Ishikawa (cell line): Measurements from ENCODE around the gene TCN2.

ENCODE experiments used
- CEBPB ChIP-seq: IDR thresholded peaks from 2 replicates; pipeline ENCODE4 v1.6.1; 2012
- CREB1 ChIP-seq: IDR thresholded peaks from 2 replicates; pipeline ENCODE4 v1.6.1; 2012; ENCODE audit warnings: low read depth
- EGR1 ChIP-seq: IDR thresholded peaks from 2 replicates; pipeline ENCODE4 v1.6.1; 2012
- EP300 ChIP-seq: IDR thresholded peaks from 2 replicates; pipeline ENCODE4 v1.6.1; 2012; ENCODE audit warnings: borderline replicate concordance
- FOXM1 ChIP-seq: IDR thresholded peaks from 2 replicates; pipeline ENCODE4 v1.6.1; 2012; ENCODE audit warnings: low read depth, borderline replicate concordance
- NFIC ChIP-seq: IDR thresholded peaks from 2 replicates; pipeline ENCODE4 v1.6.1; 2012
- RAD21 ChIP-seq: IDR thresholded peaks from 2 replicates; pipeline ENCODE4 v1.6.1; 2012; ENCODE audit warnings: low read depth
- TAF1 ChIP-seq: IDR thresholded peaks from 2 replicates; pipeline ENCODE4 v1.6.1; 2012; ENCODE audit warnings: low read depth, mild to moderate bottlenecking
- TCF12 ChIP-seq: IDR thresholded peaks from 2 replicates; pipeline ENCODE4 v1.6.1; 2012; ENCODE audit warnings: low read depth
- TEAD4 ChIP-seq: IDR thresholded peaks from 2 replicates; pipeline ENCODE4 v1.6.1; 2012
- YY1 ChIP-seq: IDR thresholded peaks from 2 replicates; pipeline ENCODE4 v1.6.1; 2012; ENCODE audit warnings: low read depth
- ZBTB7A ChIP-seq: IDR thresholded peaks from 2 replicates; pipeline ENCODE4 v1.6.1; 2012; ENCODE audit warnings: low read depth
- TF ChIP-seq, protein P1 (sequence below): IDR thresholded peaks from 2 replicates; pipeline ENCODE4 v1.6.1; 2012; ENCODE audit warnings: low read depth, mild to moderate bottlenecking
- TF ChIP-seq, protein P2 (sequence below): IDR thresholded peaks from 2 replicates; pipeline ENCODE4 v1.6.1; 2012
- TF ChIP-seq, protein P3 (sequence below): IDR thresholded peaks from 2 replicates; pipeline ENCODE4 v1.6.1; 2012

TCN2 gene

DNA sequence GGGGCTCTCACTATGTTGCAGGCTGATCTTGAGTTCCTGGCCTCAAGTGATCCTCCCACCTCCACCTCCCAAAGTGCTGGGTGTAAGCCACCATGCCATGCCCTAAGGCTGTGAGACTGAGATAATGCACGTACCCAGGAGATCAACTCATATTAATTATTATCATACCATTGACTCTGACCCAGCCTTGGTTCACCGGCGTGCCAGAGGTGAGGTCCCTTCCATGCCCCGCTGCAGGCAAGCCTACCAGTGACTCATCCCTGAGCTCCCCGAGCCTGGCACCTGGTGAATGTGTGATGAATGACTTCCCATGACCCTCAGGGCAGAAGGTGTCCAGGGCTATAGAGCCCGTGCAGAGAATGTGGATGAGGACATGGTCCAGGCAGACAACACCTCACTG lies 44.6 kb upstream of the TCN2 start:
- no peak for TF ChIP-seq TAF1
- TF ChIP-seq, protein P1, sequence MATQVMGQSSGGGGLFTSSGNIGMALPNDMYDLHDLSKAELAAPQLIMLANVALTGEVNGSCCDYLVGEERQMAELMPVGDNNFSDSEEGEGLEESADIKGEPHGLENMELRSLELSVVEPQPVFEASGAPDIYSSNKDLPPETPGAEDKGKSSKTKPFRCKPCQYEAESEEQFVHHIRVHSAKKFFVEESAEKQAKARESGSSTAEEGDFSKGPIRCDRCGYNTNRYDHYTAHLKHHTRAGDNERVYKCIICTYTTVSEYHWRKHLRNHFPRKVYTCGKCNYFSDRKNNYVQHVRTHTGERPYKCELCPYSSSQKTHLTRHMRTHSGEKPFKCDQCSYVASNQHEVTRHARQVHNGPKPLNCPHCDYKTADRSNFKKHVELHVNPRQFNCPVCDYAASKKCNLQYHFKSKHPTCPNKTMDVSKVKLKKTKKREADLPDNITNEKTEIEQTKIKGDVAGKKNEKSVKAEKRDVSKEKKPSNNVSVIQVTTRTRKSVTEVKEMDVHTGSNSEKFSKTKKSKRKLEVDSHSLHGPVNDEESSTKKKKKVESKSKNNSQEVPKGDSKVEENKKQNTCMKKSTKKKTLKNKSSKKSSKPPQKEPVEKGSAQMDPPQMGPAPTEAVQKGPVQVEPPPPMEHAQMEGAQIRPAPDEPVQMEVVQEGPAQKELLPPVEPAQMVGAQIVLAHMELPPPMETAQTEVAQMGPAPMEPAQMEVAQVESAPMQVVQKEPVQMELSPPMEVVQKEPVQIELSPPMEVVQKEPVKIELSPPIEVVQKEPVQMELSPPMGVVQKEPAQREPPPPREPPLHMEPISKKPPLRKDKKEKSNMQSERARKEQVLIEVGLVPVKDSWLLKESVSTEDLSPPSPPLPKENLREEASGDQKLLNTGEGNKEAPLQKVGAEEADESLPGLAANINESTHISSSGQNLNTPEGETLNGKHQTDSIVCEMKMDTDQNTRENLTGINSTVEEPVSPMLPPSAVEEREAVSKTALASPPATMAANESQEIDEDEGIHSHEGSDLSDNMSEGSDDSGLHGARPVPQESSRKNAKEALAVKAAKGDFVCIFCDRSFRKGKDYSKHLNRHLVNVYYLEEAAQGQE = no peak
- no peak for TF ChIP-seq NFIC
- TF ChIP-seq, protein P2, sequence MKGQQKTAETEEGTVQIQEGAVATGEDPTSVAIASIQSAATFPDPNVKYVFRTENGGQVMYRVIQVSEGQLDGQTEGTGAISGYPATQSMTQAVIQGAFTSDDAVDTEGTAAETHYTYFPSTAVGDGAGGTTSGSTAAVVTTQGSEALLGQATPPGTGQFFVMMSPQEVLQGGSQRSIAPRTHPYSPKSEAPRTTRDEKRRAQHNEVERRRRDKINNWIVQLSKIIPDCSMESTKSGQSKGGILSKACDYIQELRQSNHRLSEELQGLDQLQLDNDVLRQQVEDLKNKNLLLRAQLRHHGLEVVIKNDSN = no peak
- TF ChIP-seq YY1 = no peak
- TF ChIP-seq CEBPB = no peak
- TF ChIP-seq TEAD4 = no peak
- TF ChIP-seq CREB1 = no peak
- no peak for TF ChIP-seq TCF12
- no peak for TF ChIP-seq EP300
- no peak for TF ChIP-seq RAD21

DNA sequence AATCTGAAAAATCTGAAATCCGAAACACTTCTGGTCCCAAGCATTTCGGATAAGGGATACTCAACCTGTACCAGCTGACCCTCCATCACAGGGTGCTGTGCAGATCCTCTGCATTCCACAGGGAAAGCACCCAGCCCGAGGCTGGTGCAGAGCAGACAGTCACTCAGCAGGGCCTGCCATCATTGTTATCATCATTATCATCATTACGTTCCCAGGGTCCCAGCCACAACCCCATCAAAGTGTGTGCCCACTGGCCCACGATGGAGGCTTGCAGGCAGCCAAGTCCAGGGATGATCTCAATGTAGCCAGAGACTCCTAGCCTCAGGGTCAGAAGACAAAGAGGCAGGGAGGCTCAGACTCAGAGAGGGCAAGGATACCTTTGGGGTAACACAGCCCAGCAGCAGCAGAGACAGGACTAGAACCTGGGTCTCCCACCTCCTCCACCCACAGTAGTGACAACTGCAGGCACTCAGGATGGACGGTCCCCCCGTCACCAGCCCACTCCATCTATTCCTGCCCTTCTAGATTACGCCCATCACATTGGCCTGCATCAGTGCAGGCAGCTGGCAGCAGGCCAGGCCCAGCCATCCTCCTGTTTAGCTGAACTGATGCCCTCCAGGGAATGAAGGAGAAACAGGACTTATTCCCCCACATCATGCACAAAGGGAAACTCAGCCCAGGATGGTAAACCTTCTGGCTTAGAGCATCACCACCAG lies 42.8 kb upstream of the TCN2 start:
- TF ChIP-seq YY1 = no peak
- TF ChIP-seq EGR1 = no peak
- TF ChIP-seq NFIC = no peak
- TF ChIP-seq, protein P2 = no peak
- TF ChIP-seq CEBPB = no peak

DNA sequence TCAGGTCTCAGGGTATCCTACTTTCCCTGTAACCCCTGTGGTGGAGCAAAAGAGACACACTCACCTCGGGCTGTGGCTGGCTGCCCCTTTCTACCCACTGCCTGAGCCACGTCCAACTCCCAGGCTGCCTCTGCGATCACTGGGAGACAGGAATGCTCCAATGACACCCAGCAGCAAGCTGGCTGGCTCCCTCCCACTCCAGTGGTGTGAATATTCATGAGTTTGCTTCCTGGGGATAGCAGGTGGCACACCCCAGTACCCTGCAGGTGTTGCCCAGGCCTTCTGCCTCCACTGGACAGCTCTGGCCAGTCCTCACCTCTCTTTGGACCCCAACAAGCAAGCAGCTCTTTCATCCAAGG lies 42.2 kb upstream of the TCN2 start:
- TF ChIP-seq TAF1 = no peak
- no peak for TF ChIP-seq RAD21
- TF ChIP-seq, protein P1 = no peak
- no peak for TF ChIP-seq CREB1
- no peak for TF ChIP-seq NFIC
- TF ChIP-seq YY1 = no peak
- TF ChIP-seq EGR1 = no peak
- TF ChIP-seq, protein P3, sequence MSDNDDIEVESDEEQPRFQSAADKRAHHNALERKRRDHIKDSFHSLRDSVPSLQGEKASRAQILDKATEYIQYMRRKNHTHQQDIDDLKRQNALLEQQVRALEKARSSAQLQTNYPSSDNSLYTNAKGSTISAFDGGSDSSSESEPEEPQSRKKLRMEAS = no peak
- TF ChIP-seq FOXM1 = no peak
- TF ChIP-seq TEAD4 = no peak

DNA sequence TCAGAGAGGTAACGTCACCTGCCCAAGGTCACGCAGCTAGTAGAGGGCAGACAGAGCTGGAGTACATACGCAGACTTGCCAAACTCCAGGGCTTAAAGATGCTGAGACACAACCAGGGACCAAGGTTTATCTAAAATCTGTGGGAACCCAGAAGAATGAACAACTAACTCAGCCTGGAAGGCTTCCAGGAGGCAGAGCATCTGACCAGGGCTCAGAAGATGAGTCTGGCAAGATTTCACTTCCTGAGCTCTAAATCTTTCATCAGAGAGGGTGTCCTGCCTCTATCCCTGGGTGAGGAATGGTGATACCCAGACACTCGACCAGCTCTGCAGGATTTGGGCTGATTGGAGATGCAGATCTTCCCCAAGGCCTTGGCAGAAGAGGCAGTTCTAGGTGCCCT lies 41.6 kb upstream of the TCN2 start:
- TF ChIP-seq EGR1 = no peak
- no peak for TF ChIP-seq TEAD4
- no peak for TF ChIP-seq RAD21
- no peak for TF ChIP-seq CREB1
- no peak for TF ChIP-seq TCF12
- TF ChIP-seq, protein P3 = no peak
- TF ChIP-seq TAF1 = no peak
- TF ChIP-seq, protein P2 = no peak
- TF ChIP-seq ZBTB7A = no peak
- no peak for TF ChIP-seq NFIC
- TF ChIP-seq, protein P1 = no peak
- no peak for TF ChIP-seq YY1
- no peak for TF ChIP-seq EP300
- TF ChIP-seq CEBPB = no peak
- no peak for TF ChIP-seq FOXM1
